ENCODE results near the gene ECSCR. TPM values are rescaled to one million over a fixed set of nuclear protein-coding genes. Genes with fewer than 3 reads are reported as not detected.
A peak's percentile ranks its signal among the peaks of the same experiment; 100 is the strongest.
"Not testable (repeated sequence)": the region's sequence is repeated elsewhere in the genome, so short reads cannot be mapped to it uniquely, and the experiment has no call there.

The ECSCR gene
- total RNA-seq, 1 experiment from 2014 or later, result not detected

DNA sequence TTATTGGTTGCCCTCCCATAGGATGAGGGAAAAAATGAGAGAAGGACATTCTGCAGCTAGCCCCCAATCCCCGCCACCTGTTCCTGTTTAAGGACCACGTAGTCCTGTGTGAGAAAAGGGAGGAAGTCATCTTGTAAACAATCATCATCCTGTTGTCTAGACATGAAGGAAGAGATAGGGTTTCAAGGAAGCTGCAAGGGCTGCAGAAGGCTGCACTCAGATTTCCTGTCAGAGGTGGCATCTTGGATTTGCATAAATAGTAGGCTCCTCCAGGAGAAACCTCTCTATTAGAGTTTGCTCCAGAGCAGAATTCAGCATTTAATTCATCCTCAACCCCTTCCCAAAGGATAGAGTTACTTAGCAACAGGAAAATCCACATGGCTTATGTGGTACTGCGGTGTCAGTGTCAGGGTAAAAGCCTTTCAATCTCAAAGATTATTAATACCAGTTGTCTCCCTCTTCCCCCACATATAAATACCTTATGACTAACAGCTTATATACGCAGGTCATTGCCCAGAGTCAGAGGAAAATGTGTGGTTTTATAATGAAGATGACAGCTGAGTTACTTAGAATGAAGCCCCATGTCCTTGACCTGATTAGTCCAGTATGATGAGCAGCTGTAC lies 18.6 kb downstream of the ECSCR start:
- Mint-ChIP-seq H3K9me3 (ENCODE audit: low read depth, unreplicated experiment) (no peaks in the 10 kb centered on the region), H3K4me3 (ENCODE audit: low read depth, unreplicated experiment) (no peak overlapping the region), H3K27me3 (ENCODE audit: unreplicated experiment) (peaks cover 58% of the 10 kb centered on the region), H3K36me3 (ENCODE audit: insufficient read depth, unreplicated experiment) (peaks cover 8% of the 10 kb centered on the region), H3K27ac (ENCODE audit: unreplicated experiment) (no peak overlapping the region), H3K4me1 (ENCODE audit: low read depth, unreplicated experiment) (peaks cover 11% of the 10 kb centered on the region)
- no peak for DNase-seq
- no peak for TF ChIP-seq CTCF (IDR thresholded peaks at IDR 0.05; ENCODE audit: unreplicated experiment)
- no TSS peak for BruUV-seq (replicated peaks)
- CTCF ChIA-PET, result no interaction called here
- intact Hi-C loops (cut with micrococcal nuclease; ENCODE audit: unreplicated experiment), result no loop called here

GRCh38 chr5:139440416-139440815 lies 22.1 kb downstream of the ECSCR start:
- CTCF ChIA-PET, result interaction anchor here (0.6 kb wide), 1 partner anchor 1021 kb away, joined by 3 read pairs; no protein-coding TSS in a partner anchor
- peaks cover 18% of the 10 kb centered on the region for H3K4me1 Mint-ChIP-seq (ENCODE audit: low read depth, unreplicated experiment)
- H3K27ac Mint-ChIP-seq (ENCODE audit: unreplicated experiment); BruUV-seq (replicated peaks); H3K9me3 Mint-ChIP-seq (ENCODE audit: low read depth, unreplicated experiment); DNase-seq; intact Hi-C loops (cut with micrococcal nuclease; ENCODE audit: unreplicated experiment): not testable (repeated sequence)
- H3K27me3 Mint-ChIP-seq (ENCODE audit: unreplicated experiment), result peaks cover 23% of the 10 kb centered on the region
- H3K36me3 Mint-ChIP-seq (ENCODE audit: insufficient read depth, unreplicated experiment), result peaks cover 11% of the 10 kb centered on the region
- H3K4me3 Mint-ChIP-seq (ENCODE audit: low read depth, unreplicated experiment), result peak overlapping the region; percentile 93

DNA sequence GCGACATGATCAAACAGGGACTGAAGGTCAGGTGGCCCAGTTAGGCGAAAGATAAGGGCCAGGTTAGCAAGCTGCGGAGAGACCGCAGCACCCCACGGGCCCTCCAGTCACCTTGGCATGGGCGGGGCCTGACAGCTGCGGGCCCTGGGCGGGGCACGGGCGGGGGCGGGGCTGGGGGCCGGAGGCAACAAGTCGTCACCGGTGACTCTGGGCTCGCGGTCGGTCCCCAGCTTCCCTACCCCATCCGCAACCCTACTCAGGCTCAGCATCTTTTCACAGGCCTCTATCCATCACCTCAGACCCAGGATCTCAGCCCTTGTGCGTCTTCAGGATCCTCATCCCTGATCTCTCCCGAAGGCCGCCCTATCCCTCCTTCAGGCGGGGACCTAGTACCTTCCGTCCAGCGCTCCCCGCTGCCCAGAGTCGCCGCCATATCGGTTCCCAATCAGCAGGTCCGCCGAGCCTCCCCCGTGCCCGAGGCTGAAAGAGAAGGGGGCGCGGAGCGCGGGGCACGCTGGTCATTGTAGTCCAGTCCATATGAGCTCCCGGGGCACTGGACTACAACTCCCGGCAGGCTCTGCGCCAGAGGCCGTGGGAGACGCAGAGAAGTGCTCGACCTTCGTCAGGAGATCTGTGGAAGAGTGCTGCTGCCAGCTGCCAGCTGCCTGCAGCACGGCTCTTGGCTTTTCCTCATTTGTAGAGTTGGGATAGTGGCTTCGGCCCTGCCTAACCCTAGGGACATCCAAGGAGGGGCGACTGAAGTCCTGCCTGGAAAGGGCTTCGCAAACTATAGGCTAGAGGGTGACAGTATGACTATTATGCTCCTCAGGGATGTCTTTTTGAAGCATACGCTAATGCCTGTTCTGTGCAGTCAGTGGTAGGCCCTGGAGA lies 23.3 kb downstream of the ECSCR start, which contains the start of gene DNAJC18:
Gene DNAJC18 (minus strand): TSS at position 513 of the 891 bp plus-strand sequence. CDS start 80 bp downstream, at position 433.
- H3K4me3 Mint-ChIP-seq (ENCODE audit: low read depth, unreplicated experiment), result peak within 1 kb of the TSS; percentile 93
- H3K9me3 Mint-ChIP-seq (ENCODE audit: low read depth, unreplicated experiment), result no peaks in the 10 kb centered on the region
- intact Hi-C loops (cut with micrococcal nuclease; ENCODE audit: unreplicated experiment), result no loop called here
- H3K36me3 Mint-ChIP-seq (ENCODE audit: insufficient read depth, unreplicated experiment), result peaks cover 11% of the 10 kb centered on the region
- peaks cover 18% of the 10 kb centered on the region for H3K4me1 Mint-ChIP-seq (ENCODE audit: low read depth, unreplicated experiment)
- DNase-seq, result peak; percentile 91
- no TSS peak for BruUV-seq (replicated peaks)
- H3K27me3 Mint-ChIP-seq (ENCODE audit: unreplicated experiment), result peaks cover 21% of the 10 kb centered on the region
- TF ChIP-seq CTCF (IDR thresholded peaks at IDR 0.05; ENCODE audit: unreplicated experiment), result no peak
- H3K27ac Mint-ChIP-seq (ENCODE audit: unreplicated experiment), result peak within 1 kb of the TSS; percentile 84
- CTCF ChIA-PET, result interaction anchor here (0.5 to 1.3 kb wide), 9 partner anchors 9 to 1013 kb away, joined by 3 to 7 read pairs (median 4); partner anchors contain the start of gene STING1

- peaks cover 21% of the 10 kb centered on the region for H3K27me3 Mint-ChIP-seq (ENCODE audit: unreplicated experiment)
- CTCF ChIA-PET, result interaction anchor here (0.5 to 1.3 kb wide), 5 partner anchors 9 to 1012 kb away, joined by 3 to 7 read pairs (median 4); partner anchors contain the start of genes SPATA24 and STING1
- BruUV-seq (replicated peaks), result no TSS peak
These were observed 23.9 kb downstream of the ECSCR start for GRCh38 chr5:139438707-139439012.

More at GRCh38 chr5:139438707-139439012, 23.9 kb downstream of the ECSCR start:
- no peak for DNase-seq
- Mint-ChIP-seq H3K9me3 (ENCODE audit: low read depth, unreplicated experiment) (no peaks in the 10 kb centered on the region), H3K36me3 (ENCODE audit: insufficient read depth, unreplicated experiment) (peaks cover 11% of the 10 kb centered on the region), H3K4me3 (ENCODE audit: low read depth, unreplicated experiment) (peak overlapping the region; percentile 93), H3K4me1 (ENCODE audit: low read depth, unreplicated experiment) (peaks cover 18% of the 10 kb centered on the region), H3K27ac (ENCODE audit: unreplicated experiment) (no peak overlapping the region)
- intact Hi-C loops (cut with micrococcal nuclease; ENCODE audit: unreplicated experiment), result no loop called here
- no peak for TF ChIP-seq CTCF (IDR thresholded peaks at IDR 0.05; ENCODE audit: unreplicated experiment)

All from Calu3 (cell line).